ENCODE data around the gene ALKBH5.

The ALKBH5 gene

GRCh38 chr17:18230288-18231141, 46.9 kb downstream of the ALKBH5 start:
- H3K4me3 Mint-ChIP-seq: no peak overlapping the region
- H3K27me3 Mint-ChIP-seq (ENCODE audit: low read depth): no peaks in the 10 kb centered on the region
- peaks cover 17% of the 10 kb centered on the region for H3K4me1 Mint-ChIP-seq (ENCODE audit: low read depth)
- no peaks in the 10 kb centered on the region for H3K36me3 Mint-ChIP-seq (ENCODE audit: low read depth)
- no peak overlapping the region for H3K27ac Mint-ChIP-seq
- H3K9me3 Mint-ChIP-seq: no peaks in the 10 kb centered on the region

GRCh38 chr17:18231164-18231563, 47.5 kb downstream of the ALKBH5 start:
- no peak overlapping the region for H3K27ac Mint-ChIP-seq
- no peaks in the 10 kb centered on the region for H3K27me3 Mint-ChIP-seq (ENCODE audit: low read depth)
- no peaks in the 10 kb centered on the region for H3K36me3 Mint-ChIP-seq (ENCODE audit: low read depth)
- no peaks in the 10 kb centered on the region for H3K9me3 Mint-ChIP-seq
- H3K4me3 Mint-ChIP-seq: no peak overlapping the region
- H3K4me1 Mint-ChIP-seq (ENCODE audit: low read depth): peaks cover 13% of the 10 kb centered on the region

- H3K4me3 Mint-ChIP-seq: no peak overlapping the region
- no peaks in the 10 kb centered on the region for H3K4me1 Mint-ChIP-seq (ENCODE audit: low read depth)
- no peak overlapping the region for H3K27ac Mint-ChIP-seq
- H3K36me3 Mint-ChIP-seq (ENCODE audit: low read depth): peaks cover 3% of the 10 kb centered on the region
- H3K27me3 Mint-ChIP-seq (ENCODE audit: low read depth): no peaks in the 10 kb centered on the region
- no peaks in the 10 kb centered on the region for H3K9me3 Mint-ChIP-seq
Observed at GRCh38 chr17:18233803-18234518, 50.3 kb downstream of the ALKBH5 start.

GRCh38 chr17:18234853-18235380, 51.3 kb downstream of the ALKBH5 start:
- H3K27ac Mint-ChIP-seq: no peak overlapping the region
- H3K36me3 Mint-ChIP-seq (ENCODE audit: low read depth): peaks cover 3% of the 10 kb centered on the region

GRCh38 chr17:18235743-18236256, 52.2 kb downstream of the ALKBH5 start:
- no peaks in the 10 kb centered on the region for H3K9me3 Mint-ChIP-seq
- H3K27me3 Mint-ChIP-seq (ENCODE audit: low read depth): no peaks in the 10 kb centered on the region
- H3K27ac Mint-ChIP-seq: no peak overlapping the region
- no peaks in the 10 kb centered on the region for H3K4me1 Mint-ChIP-seq (ENCODE audit: low read depth)
- H3K4me3 Mint-ChIP-seq: no peak overlapping the region
- peaks cover 3% of the 10 kb centered on the region for H3K36me3 Mint-ChIP-seq (ENCODE audit: low read depth)

More at GRCh38 chr17:18234853-18235380, 51.3 kb downstream of the ALKBH5 start:
- Mint-ChIP-seq H3K9me3 (no peaks in the 10 kb centered on the region), H3K4me3 (no peak overlapping the region), H3K27me3 (ENCODE audit: low read depth) (no peaks in the 10 kb centered on the region), H3K4me1 (ENCODE audit: low read depth) (no peaks in the 10 kb centered on the region)

- H3K4me3 Mint-ChIP-seq: no peak overlapping the region
- H3K4me1 Mint-ChIP-seq (ENCODE audit: low read depth): no peaks in the 10 kb centered on the region
- no peaks in the 10 kb centered on the region for H3K9me3 Mint-ChIP-seq
- no peaks in the 10 kb centered on the region for H3K27me3 Mint-ChIP-seq (ENCODE audit: low read depth)
- H3K27ac Mint-ChIP-seq: no peak overlapping the region
- peaks cover 3% of the 10 kb centered on the region for H3K36me3 Mint-ChIP-seq (ENCODE audit: low read depth)
Observed at GRCh38 chr17:18236494-18236893, 52.9 kb downstream of the ALKBH5 start.

- Mint-ChIP-seq H3K27ac (no peak overlapping the region), H3K9me3 (no peaks in the 10 kb centered on the region), H3K4me1 (ENCODE audit: low read depth) (no peaks in the 10 kb centered on the region), H3K4me3 (no peak overlapping the region), H3K27me3 (ENCODE audit: low read depth) (no peaks in the 10 kb centered on the region), H3K36me3 (ENCODE audit: low read depth) (peaks cover 3% of the 10 kb centered on the region)
Observed at GRCh38 chr17:18237461-18237860, 53.8 kb downstream of the ALKBH5 start.

GRCh38 chr17:18238299-18238698, 54.7 kb downstream of the ALKBH5 start:
- no peak overlapping the region for H3K4me3 Mint-ChIP-seq
- no peaks in the 10 kb centered on the region for H3K27me3 Mint-ChIP-seq (ENCODE audit: low read depth)
- H3K9me3 Mint-ChIP-seq: no peaks in the 10 kb centered on the region
- no peaks in the 10 kb centered on the region for H3K4me1 Mint-ChIP-seq (ENCODE audit: low read depth)
- H3K36me3 Mint-ChIP-seq (ENCODE audit: low read depth): peaks cover 3% of the 10 kb centered on the region
- H3K27ac Mint-ChIP-seq: no peak overlapping the region

- H3K27ac Mint-ChIP-seq: no peak overlapping the region
- H3K4me3 Mint-ChIP-seq: no peak overlapping the region
- H3K36me3 Mint-ChIP-seq (ENCODE audit: low read depth): peaks cover 6% of the 10 kb centered on the region
- no peaks in the 10 kb centered on the region for H3K9me3 Mint-ChIP-seq
- H3K4me1 Mint-ChIP-seq (ENCODE audit: low read depth): no peaks in the 10 kb centered on the region
- H3K27me3 Mint-ChIP-seq (ENCODE audit: low read depth): no peaks in the 10 kb centered on the region
Observed at GRCh38 chr17:18240449-18240848, 56.8 kb downstream of the ALKBH5 start.

- Mint-ChIP-seq H3K36me3 (ENCODE audit: low read depth) (peaks cover 7% of the 10 kb centered on the region), H3K27ac (no peak overlapping the region)
Observed at GRCh38 chr17:18241229-18241871, 57.7 kb downstream of the ALKBH5 start.

GRCh38 chr17:18245038-18245776, 61.6 kb downstream of the ALKBH5 start:
- peaks cover 3% of the 10 kb centered on the region for H3K4me1 Mint-ChIP-seq (ENCODE audit: low read depth)
- no peaks in the 10 kb centered on the region for H3K27me3 Mint-ChIP-seq (ENCODE audit: low read depth)
- H3K36me3 Mint-ChIP-seq (ENCODE audit: low read depth): peaks cover 18% of the 10 kb centered on the region
- no peak overlapping the region for H3K4me3 Mint-ChIP-seq
- no peak overlapping the region for H3K27ac Mint-ChIP-seq
- no peaks in the 10 kb centered on the region for H3K9me3 Mint-ChIP-seq

More at GRCh38 chr17:18241229-18241871, 57.7 kb downstream of the ALKBH5 start:
- Mint-ChIP-seq H3K4me3 (no peak overlapping the region), H3K27me3 (ENCODE audit: low read depth) (no peaks in the 10 kb centered on the region), H3K4me1 (ENCODE audit: low read depth) (no peaks in the 10 kb centered on the region), H3K9me3 (no peaks in the 10 kb centered on the region)

- Mint-ChIP-seq H3K4me3 (no peak overlapping the region), H3K27ac (no peak overlapping the region), H3K27me3 (ENCODE audit: low read depth) (no peaks in the 10 kb centered on the region), H3K9me3 (no peaks in the 10 kb centered on the region), H3K4me1 (ENCODE audit: low read depth) (peaks cover 3% of the 10 kb centered on the region), H3K36me3 (ENCODE audit: low read depth) (peaks cover 27% of the 10 kb centered on the region)
Observed at GRCh38 chr17:18246109-18246725, 62.6 kb downstream of the ALKBH5 start.

GRCh38 chr17:18246880-18247612, 63.4 kb downstream of the ALKBH5 start:
- H3K4me1 Mint-ChIP-seq (ENCODE audit: low read depth): peaks cover 3% of the 10 kb centered on the region
- no peak overlapping the region for H3K4me3 Mint-ChIP-seq
- no peaks in the 10 kb centered on the region for H3K9me3 Mint-ChIP-seq
- H3K36me3 Mint-ChIP-seq (ENCODE audit: low read depth): peaks cover 29% of the 10 kb centered on the region
- H3K27me3 Mint-ChIP-seq (ENCODE audit: low read depth): no peaks in the 10 kb centered on the region
- H3K27ac Mint-ChIP-seq: no peak overlapping the region

Data from T-helper 1 cell treated with Interleukin-12 subunit alpha and Interleukin-12 subunit beta and Interleukin-4 antibody, amounts not matched to agents 30 μg/mL and 1 μg/mL, for 36 hours (primary cell).